ENCODE measurements around the gene COX6B2.

GRCh38 chr19:55333870-55334269, 20.6 kb downstream of the COX6B2 start:
- TF ChIP-seq CTCF (conservative IDR thresholded peaks at IDR 0.05; ENCODE audit: low read length) (no peak), EZH2phosphoT487 (IDR thresholded peaks at IDR 0.05; ENCODE audit: borderline replicate concordance, low read depth, low read length) (no peak)

All from OCI-LY7 (cell line).